Measurements from ENCODE around the gene CARHSP1. TPM values are rescaled to one million over a fixed set of nuclear protein-coding genes. Genes with fewer than 3 reads are reported as not detected.

CARHSP1 gene
- polyA plus RNA-seq, 1 of the 3 experiments (the other 2 are of a cell fraction), result 93.6 TPM

GRCh38 chr16:8904018-8904430, 35.2 kb upstream of the CARHSP1 start:
- ChIA-PET POLR2A (no interaction called here), CTCF (interaction anchor here (1.0 to 1.5 kb wide), 3 partner anchors 105 to 231 kb away, joined by 3 to 5 read pairs (median 5); no protein-coding TSS in a partner anchor)
- no peaks in the 10 kb centered on the region; the same call in 1 of the 2 replicates for H4K20me1 ChIP-seq (ENCODE audit: insufficient read depth)
- H3K27me3 ChIP-seq (ENCODE audit: insufficient read depth), result no peaks in the 10 kb centered on the region
- no peaks in the 10 kb centered on the region for H3K9me3 ChIP-seq
- DNase-seq, result no peak
- H3K4me3 ChIP-seq (ENCODE audit: low read depth in 2 of 2, low read length in 1 of 2), result no peak overlapping the region
- 95% methylated on average over 6 of the region's 8 CpGs for WGBS (ENCODE audit: low lambda C conversion rate)
- no peak overlapping the region for H3K9ac ChIP-seq
- H3K79me2 ChIP-seq (ENCODE audit: insufficient read depth), result no peaks in the 10 kb centered on the region
- H3K27ac ChIP-seq (ENCODE audit: low read depth in 2 of 2, low read length in 1 of 2), result no peak overlapping the region
- no peak overlapping the region for H3K4me2 ChIP-seq
- TF ChIP-seq MAX (IDR thresholded peaks at IDR 0.05; ENCODE audit: low read depth) (no peak), IRF3 (IDR thresholded peaks at IDR 0.05; ENCODE audit: low read depth, low read length) (no peak), MXI1 (IDR thresholded peaks at IDR 0.05; ENCODE audit: low read depth, low read length) (no peak), TCF12 (IDR thresholded peaks at IDR 0.05) (no peak), CTCF (IDR thresholded peaks at IDR 0.05) (no peak), RFX5 (IDR thresholded peaks at IDR 0.05; ENCODE audit: low read length) (no peak), FOSL2 (IDR thresholded peaks at IDR 0.05; ENCODE audit: borderline replicate concordance, low read depth) (no peak), ZBTB33 (IDR thresholded peaks at IDR 0.05; ENCODE audit: borderline replicate concordance, low read depth) (no peak), RXRA (IDR thresholded peaks at IDR 0.05; ENCODE audit: borderline replicate concordance, low read depth) (no peak)
- no peaks in the 10 kb centered on the region for H3K4me1 ChIP-seq (ENCODE audit: control insufficient read depth in 1 of 2, insufficient read depth in 2 of 2, low read depth in 1 of 2, low read length in 1 of 2)
- no peak overlapping the region for H2AFZ ChIP-seq (ENCODE audit: low read depth)
- peaks cover 8% of the 10 kb centered on the region for H3F3A ChIP-seq (replicated peaks; ENCODE audit: insufficient read depth)
- H3K36me3 ChIP-seq (replicated peaks in 1 of 2; ENCODE audit: control insufficient read depth in 1 of 2, insufficient read depth in 2 of 2, low read length in 1 of 2), result peaks cover 72 to 90% of the 10 kb centered on the region in 2 experiments
- H3K9me2 ChIP-seq, result no peaks in the 10 kb centered on the region

DNA sequence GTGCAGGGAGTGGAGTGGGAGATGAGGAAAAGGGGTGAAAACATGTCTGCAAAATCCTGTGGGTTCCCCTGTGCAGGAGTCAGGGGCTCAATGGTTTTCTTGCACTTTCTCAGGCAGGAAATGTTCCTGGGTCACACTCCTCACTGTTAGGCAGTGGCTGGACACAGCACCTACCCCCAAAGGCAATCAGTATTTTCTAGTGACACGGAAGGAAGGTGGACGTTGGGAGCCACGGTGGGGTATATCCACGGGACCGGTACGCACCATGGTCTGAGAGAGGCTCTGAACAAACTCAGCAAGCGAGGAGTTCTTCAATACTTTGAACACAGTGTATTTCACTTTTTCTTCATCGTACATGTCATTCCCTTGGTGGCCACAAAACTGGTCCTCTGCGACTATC, 34.2 kb upstream of the CARHSP1 start:
- Histone ChIP-seq H3K9me3 (no peaks in the 10 kb centered on the region), H3F3A (replicated peaks; ENCODE audit: insufficient read depth) (peaks cover 8% of the 10 kb centered on the region), H3K4me2 (no peak overlapping the region), H3K36me3 (replicated peaks in 1 of 2; ENCODE audit: control insufficient read depth in 1 of 2, insufficient read depth in 2 of 2, low read length in 1 of 2) (peaks cover 73 to 90% of the 10 kb centered on the region in 2 experiments), H2AFZ (ENCODE audit: low read depth) (no peak overlapping the region), H3K4me1 (ENCODE audit: control insufficient read depth in 1 of 2, insufficient read depth in 2 of 2, low read depth in 1 of 2, low read length in 1 of 2) (no peaks in the 10 kb centered on the region), H4K20me1 (ENCODE audit: insufficient read depth) (no peaks in the 10 kb centered on the region; the same call in 1 of the 2 replicates), H3K9ac (no peak overlapping the region), H3K4me3 (ENCODE audit: low read depth in 2 of 2, low read length in 1 of 2) (no peak overlapping the region), H3K9me2 (no peaks in the 10 kb centered on the region), H3K79me2 (ENCODE audit: insufficient read depth) (no peaks in the 10 kb centered on the region), H3K27ac (ENCODE audit: low read depth in 2 of 2, low read length in 1 of 2) (no peak overlapping the region), H3K27me3 (ENCODE audit: insufficient read depth) (no peaks in the 10 kb centered on the region)
- TF ChIP-seq MAX (IDR thresholded peaks at IDR 0.05; ENCODE audit: low read depth), result no peak
- no peak for TF ChIP-seq GABPA (IDR thresholded peaks at IDR 0.05; ENCODE audit: low read depth)
- TF ChIP-seq MEF2A (IDR thresholded peaks at IDR 0.05; ENCODE audit: borderline replicate concordance, low read depth), result no peak
- TF ChIP-seq EZH2phosphoT487 (IDR thresholded peaks at IDR 0.05; ENCODE audit: borderline replicate concordance, low read depth), result no peak
- no peak for TF ChIP-seq RXRA (IDR thresholded peaks at IDR 0.05; ENCODE audit: borderline replicate concordance, low read depth)
- TF ChIP-seq RAD21 (IDR thresholded peaks at IDR 0.05; ENCODE audit: low read length), result no peak
- no peak for TF ChIP-seq CTCF (IDR thresholded peaks at IDR 0.05)
- no peak for TF ChIP-seq FOXM1 (IDR thresholded peaks at IDR 0.05; ENCODE audit: low read depth)
- no peak for TF ChIP-seq CHD2 (IDR thresholded peaks at IDR 0.05; ENCODE audit: low read length, partially characterized antibody)
- TF ChIP-seq POLR2AphosphoS5 (IDR thresholded peaks at IDR 0.05; ENCODE audit: low read depth, low read length), result no peak
- no peak for TF ChIP-seq EP300 (IDR thresholded peaks at IDR 0.05; ENCODE audit: borderline replicate concordance in 1 of 2, low read depth in 1 of 2, low read length in 1 of 2)
- DNase-seq, result no peak
- ChIA-PET POLR2A (no interaction called here), CTCF (no interaction called here)
- WGBS (ENCODE audit: low lambda C conversion rate), result over 99% methylated on average over 7 of the region's 9 CpGs

All from SK-N-SH (cell line).